ENCODE measurements around the gene CALHM2. TPM values are rescaled to one million over a fixed set of nuclear protein-coding genes. Genes with fewer than 3 reads are reported as not detected.

The CALHM2 gene
- total RNA-seq, 1 experiment from 2014 or later, result 1.9 TPM

GRCh38 chr10:103443475-103444185, 8.5 kb downstream of the CALHM2 start:
- DNase-seq (ENCODE audit: low spot score), result no peak
- H3K27ac Mint-ChIP-seq, result no peak overlapping the region
- ATAC-seq, result no peak
- no peaks in the 10 kb centered on the region for H3K4me1 Mint-ChIP-seq
- no peak overlapping the region for H3K4me3 Mint-ChIP-seq
- ChIA-PET CTCF (interaction anchor here (2.7 kb wide), 1 partner anchor 42 kb away, joined by 11 read pairs; no protein-coding TSS in a partner anchor), POLR2A (no interaction called here)
- H3K9me3 Mint-ChIP-seq, result no peaks in the 10 kb centered on the region
- no peaks in the 10 kb centered on the region for H3K27me3 Mint-ChIP-seq (ENCODE audit: low read depth)
- TF ChIP-seq TEAD4 (CRISPR knock-in tag; IDR thresholded peaks at IDR 0.05), result no peak
- TF ChIP-seq ATF6 (CRISPR knock-in tag; IDR thresholded peaks at IDR 0.05), result no peak
- TF ChIP-seq HMGXB4 (CRISPR knock-in tag; IDR thresholded peaks at IDR 0.05), result 0 out of 2 replicates have a peak, but pooled peaks have one; percentile 25
- H3K36me3 Mint-ChIP-seq, result peaks cover 71% of the 10 kb centered on the region

GRCh38 chr10:103442031-103442461, 10.1 kb downstream of the CALHM2 start:
- Mint-ChIP-seq H3K9me3 (no peaks in the 10 kb centered on the region), H3K4me1 (no peaks in the 10 kb centered on the region), H3K27me3 (ENCODE audit: low read depth) (no peaks in the 10 kb centered on the region), H3K4me3 (no peak overlapping the region), H3K27ac (no peak overlapping the region), H3K36me3 (peaks cover 77% of the 10 kb centered on the region)
- ATAC-seq (no peak), DNase-seq (ENCODE audit: low spot score) (no peak)
- TF ChIP-seq ETV6 (CRISPR knock-in tag; IDR thresholded peaks at IDR 0.05), result no peak
- no peak for TF ChIP-seq SOX15 (CRISPR knock-in tag; IDR thresholded peaks at IDR 0.05)
- no peak for TF ChIP-seq RELA (CRISPR knock-in tag; IDR thresholded peaks at IDR 0.05; ENCODE audit: borderline replicate concordance)
- no peak for TF ChIP-seq ZNF219 (CRISPR knock-in tag; IDR thresholded peaks at IDR 0.05; ENCODE audit: borderline replicate concordance)
- TF ChIP-seq NR3C1 (CRISPR knock-in tag; conservative IDR thresholded peaks at IDR 0.05; ENCODE audit: low read depth), result no peak
- no peak for TF ChIP-seq GABPB1 (CRISPR knock-in tag; IDR thresholded peaks at IDR 0.05)
- TF ChIP-seq FOXP1 (CRISPR knock-in tag; IDR thresholded peaks at IDR 0.05; ENCODE audit: borderline replicate concordance), result no peak
- ChIA-PET POLR2A (no interaction called here), CTCF (interaction anchor here (0.7 to 2.7 kb wide), 3 partner anchors 25 to 43 kb away, joined by 3 to 11 read pairs (median 4); no protein-coding TSS in a partner anchor)

GRCh38 chr10:103441611-103442010, 10.6 kb downstream of the CALHM2 start:
- ChIA-PET POLR2A (no interaction called here), CTCF (interaction anchor here (0.9 to 2.7 kb wide), 2 partner anchors 25 to 44 kb away, joined by 4 to 11 read pairs; no protein-coding TSS in a partner anchor)
- H3K9me3 Mint-ChIP-seq, result no peaks in the 10 kb centered on the region
- no peaks in the 10 kb centered on the region for H3K4me1 Mint-ChIP-seq
- ATAC-seq (no peak), DNase-seq (ENCODE audit: low spot score) (no peak)
- peaks cover 82% of the 10 kb centered on the region for H3K36me3 Mint-ChIP-seq
- no peak overlapping the region for H3K4me3 Mint-ChIP-seq
- H3K27ac Mint-ChIP-seq, result no peak overlapping the region
- no peaks in the 10 kb centered on the region for H3K27me3 Mint-ChIP-seq (ENCODE audit: low read depth)
- TF ChIP-seq ZNF138 (CRISPR knock-in tag; conservative IDR thresholded peaks at IDR 0.05) (no peak), NR1H2 (CRISPR knock-in tag; IDR thresholded peaks at IDR 0.05) (no peak), ERG (CRISPR knock-in tag; IDR thresholded peaks at IDR 0.05) (no peak), STAT6 (CRISPR knock-in tag; conservative IDR thresholded peaks at IDR 0.05; ENCODE audit: low read depth) (no peak), CBFB (CRISPR knock-in tag; IDR thresholded peaks at IDR 0.05; ENCODE audit: low read depth) (no peak), EMX1 (CRISPR knock-in tag; IDR thresholded peaks at IDR 0.05) (no peak), PRRX2 (CRISPR knock-in tag; IDR thresholded peaks at IDR 0.05) (no peak), NFATC4 (CRISPR knock-in tag; IDR thresholded peaks at IDR 0.05) (no peak), GABPB1 (CRISPR knock-in tag; IDR thresholded peaks at IDR 0.05) (no peak), ZNF416 (CRISPR knock-in tag; IDR thresholded peaks at IDR 0.05) (no peak), SMAD3 (CRISPR knock-in tag; IDR thresholded peaks at IDR 0.05; ENCODE audit: borderline replicate concordance) (no peak), ZNF281 (CRISPR knock-in tag; IDR thresholded peaks at IDR 0.05) (no peak)
